ENCODE measurements around the gene DCAKD.

The DCAKD gene

DNA sequence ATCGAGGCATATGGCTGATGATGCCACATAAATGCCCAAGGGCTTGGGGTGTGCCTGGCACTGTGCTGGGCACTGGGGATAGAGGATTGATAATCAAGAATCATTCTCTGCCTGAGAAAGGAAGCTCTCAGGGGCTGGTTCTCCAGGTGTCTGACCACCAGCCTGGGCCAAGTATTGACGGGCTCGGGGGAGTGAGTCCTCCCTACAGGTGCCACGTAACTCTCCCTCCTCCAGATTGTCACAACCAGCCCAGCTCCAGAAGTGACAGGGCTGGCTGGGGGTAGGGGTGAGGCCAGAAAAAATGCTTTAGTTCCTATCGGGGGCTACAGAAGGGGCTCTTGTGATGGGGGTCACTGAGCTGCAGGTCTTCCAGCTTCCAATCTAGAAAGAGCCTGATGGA lies 72.6 kb downstream of the DCAKD start:
- ATAC-seq, result no peak

DNA sequence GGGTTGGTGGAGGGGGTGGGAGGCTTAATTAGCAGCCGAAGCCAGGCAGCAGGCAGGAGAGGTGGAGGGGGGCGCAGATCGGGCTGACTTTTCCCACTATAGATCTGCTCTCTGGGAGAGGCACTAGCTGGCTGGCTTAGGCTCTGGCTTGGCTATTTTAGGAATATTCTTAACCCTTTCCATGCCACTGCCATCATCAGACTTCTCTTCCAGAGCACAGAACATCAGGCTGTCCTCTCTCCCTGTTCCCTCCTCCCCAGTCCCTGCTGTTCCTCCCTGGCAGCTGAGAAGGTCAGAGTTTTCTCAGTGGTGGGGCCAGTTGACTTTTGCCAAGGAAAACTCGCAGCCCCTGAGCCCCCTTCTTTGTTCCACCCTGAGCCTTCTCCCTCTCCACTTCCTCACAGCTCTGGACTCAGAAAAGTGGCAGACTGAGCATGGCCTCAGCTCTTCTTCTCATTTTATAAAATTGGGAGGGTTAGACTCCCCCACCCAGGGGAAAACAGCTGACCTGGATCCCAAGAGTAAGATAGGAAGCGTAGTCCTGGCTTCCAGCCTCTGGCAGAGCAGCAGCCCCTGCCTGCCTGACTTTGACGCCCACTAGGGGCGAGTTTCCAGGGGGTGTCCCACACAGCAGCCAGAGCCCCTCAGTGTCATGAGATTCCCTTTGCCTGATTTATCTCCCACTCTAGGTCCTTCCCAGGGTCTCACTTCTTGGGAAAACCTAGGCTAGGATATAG lies 73.5 kb downstream of the DCAKD start:
- no peak for ATAC-seq
- TF ChIP-seq, protein P1, sequence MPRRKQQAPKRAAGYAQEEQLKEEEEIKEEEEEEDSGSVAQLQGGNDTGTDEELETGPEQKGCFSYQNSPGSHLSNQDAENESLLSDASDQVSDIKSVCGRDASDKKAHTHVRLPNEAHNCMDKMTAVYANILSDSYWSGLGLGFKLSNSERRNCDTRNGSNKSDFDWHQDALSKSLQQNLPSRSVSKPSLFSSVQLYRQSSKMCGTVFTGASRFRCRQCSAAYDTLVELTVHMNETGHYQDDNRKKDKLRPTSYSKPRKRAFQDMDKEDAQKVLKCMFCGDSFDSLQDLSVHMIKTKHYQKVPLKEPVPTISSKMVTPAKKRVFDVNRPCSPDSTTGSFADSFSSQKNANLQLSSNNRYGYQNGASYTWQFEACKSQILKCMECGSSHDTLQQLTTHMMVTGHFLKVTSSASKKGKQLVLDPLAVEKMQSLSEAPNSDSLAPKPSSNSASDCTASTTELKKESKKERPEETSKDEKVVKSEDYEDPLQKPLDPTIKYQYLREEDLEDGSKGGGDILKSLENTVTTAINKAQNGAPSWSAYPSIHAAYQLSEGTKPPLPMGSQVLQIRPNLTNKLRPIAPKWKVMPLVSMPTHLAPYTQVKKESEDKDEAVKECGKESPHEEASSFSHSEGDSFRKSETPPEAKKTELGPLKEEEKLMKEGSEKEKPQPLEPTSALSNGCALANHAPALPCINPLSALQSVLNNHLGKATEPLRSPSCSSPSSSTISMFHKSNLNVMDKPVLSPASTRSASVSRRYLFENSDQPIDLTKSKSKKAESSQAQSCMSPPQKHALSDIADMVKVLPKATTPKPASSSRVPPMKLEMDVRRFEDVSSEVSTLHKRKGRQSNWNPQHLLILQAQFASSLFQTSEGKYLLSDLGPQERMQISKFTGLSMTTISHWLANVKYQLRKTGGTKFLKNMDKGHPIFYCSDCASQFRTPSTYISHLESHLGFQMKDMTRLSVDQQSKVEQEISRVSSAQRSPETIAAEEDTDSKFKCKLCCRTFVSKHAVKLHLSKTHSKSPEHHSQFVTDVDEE (CRISPR knock-in tag; IDR thresholded peaks at IDR 0.05), result no peak
- TF ChIP-seq, protein P2, sequence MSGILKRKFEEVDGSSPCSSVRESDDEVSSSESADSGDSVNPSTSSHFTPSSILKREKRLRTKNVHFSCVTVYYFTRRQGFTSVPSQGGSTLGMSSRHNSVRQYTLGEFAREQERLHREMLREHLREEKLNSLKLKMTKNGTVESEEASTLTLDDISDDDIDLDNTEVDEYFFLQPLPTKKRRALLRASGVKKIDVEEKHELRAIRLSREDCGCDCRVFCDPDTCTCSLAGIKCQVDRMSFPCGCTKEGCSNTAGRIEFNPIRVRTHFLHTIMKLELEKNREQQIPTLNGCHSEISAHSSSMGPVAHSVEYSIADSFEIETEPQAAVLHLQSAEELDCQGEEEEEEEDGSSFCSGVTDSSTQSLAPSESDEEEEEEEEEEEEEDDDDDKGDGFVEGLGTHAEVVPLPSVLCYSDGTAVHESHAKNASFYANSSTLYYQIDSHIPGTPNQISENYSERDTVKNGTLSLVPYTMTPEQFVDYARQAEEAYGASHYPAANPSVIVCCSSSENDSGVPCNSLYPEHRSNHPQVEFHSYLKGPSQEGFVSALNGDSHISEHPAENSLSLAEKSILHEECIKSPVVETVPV (CRISPR knock-in tag; IDR thresholded peaks at IDR 0.05), result no peak
- TF ChIP-seq TOX (CRISPR knock-in tag; IDR thresholded peaks at IDR 0.05; ENCODE audit: borderline replicate concordance) (no peak), ZFP30 (CRISPR knock-in tag; IDR thresholded peaks at IDR 0.05) (no peak), ZNF565 (CRISPR knock-in tag; conservative IDR thresholded peaks at IDR 0.05; ENCODE audit: low read depth) (no peak), OSR1 (CRISPR knock-in tag; IDR thresholded peaks at IDR 0.05) (no peak), ZC3H10 (CRISPR knock-in tag; IDR thresholded peaks at IDR 0.05) (no peak), ESRRG (CRISPR knock-in tag; IDR thresholded peaks at IDR 0.05) (no peak), ZFP3 (CRISPR knock-in tag; IDR thresholded peaks at IDR 0.05) (no peak), PPARA (CRISPR knock-in tag; IDR thresholded peaks at IDR 0.05; ENCODE audit: borderline replicate concordance) (no peak), GLIS3 (CRISPR knock-in tag; IDR thresholded peaks at IDR 0.05) (no peak), TCF4 (CRISPR knock-in tag; IDR thresholded peaks at IDR 0.05; ENCODE audit: borderline replicate concordance) (no peak), ZNF8 (CRISPR knock-in tag; IDR thresholded peaks at IDR 0.05) (no peak)

More for the DNA sequence above, 72.6 kb downstream of the DCAKD start:
- no peak for TF ChIP-seq ISL1 (CRISPR knock-in tag; IDR thresholded peaks at IDR 0.05)
- no peak for TF ChIP-seq ZNF8 (CRISPR knock-in tag; IDR thresholded peaks at IDR 0.05)

DNA sequence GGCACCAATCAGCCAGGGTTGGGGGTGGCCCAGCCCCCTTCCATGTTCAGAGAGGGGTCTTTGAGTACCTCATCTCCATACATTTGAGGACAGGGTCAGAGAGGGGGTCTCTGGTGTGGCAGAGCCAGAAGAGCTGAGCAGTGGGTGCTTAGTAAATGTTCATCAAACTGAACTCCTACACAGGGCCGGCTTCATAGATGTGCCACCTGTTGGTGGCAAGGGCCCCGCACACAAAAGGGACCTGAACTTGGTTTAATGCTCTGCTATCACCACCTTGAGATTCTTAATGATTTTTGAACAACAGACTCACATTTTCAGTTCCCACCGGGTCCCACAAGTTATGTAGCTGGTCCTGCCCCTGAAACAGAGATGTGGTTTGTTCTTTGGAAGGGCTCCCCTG lies 74.4 kb downstream of the DCAKD start:
- ATAC-seq, result no peak
- TF ChIP-seq ZFP3 (CRISPR knock-in tag; IDR thresholded peaks at IDR 0.05) (peak; percentile 78; the same call in 1 of the 2 replicates), ZC3H10 (CRISPR knock-in tag; IDR thresholded peaks at IDR 0.05) (no peak)

DNA sequence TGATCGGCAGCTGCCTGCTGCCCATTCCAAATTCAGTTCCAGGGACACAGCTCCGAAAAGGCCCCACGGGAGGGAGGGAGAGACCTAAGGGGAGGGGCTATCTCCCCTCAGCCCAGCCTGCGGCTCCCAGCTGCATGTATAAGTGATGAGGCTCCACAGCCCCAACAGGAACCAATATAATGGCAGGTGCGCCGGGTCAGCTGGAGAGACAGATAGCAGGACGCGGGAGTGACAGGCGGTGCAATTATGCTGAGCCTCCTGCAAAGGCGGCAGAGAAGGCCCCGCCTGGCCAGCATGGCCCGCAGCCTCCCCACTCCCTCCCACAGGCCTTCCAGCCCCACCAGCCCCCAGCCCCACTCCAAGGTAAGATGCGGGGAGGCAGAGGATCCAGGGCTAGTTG lies 75.2 kb downstream of the DCAKD start:
- no peak for ATAC-seq
- TF ChIP-seq SNAI2 (CRISPR knock-in tag; IDR thresholded peaks at IDR 0.05) (no peak), GLIS3 (CRISPR knock-in tag; IDR thresholded peaks at IDR 0.05) (no peak), ZNF8 (CRISPR knock-in tag; IDR thresholded peaks at IDR 0.05) (no peak), RARB (CRISPR knock-in tag; IDR thresholded peaks at IDR 0.05) (no peak), OSR1 (CRISPR knock-in tag; IDR thresholded peaks at IDR 0.05) (no peak), ZFP3 (CRISPR knock-in tag; IDR thresholded peaks at IDR 0.05) (no peak), ZFP30 (CRISPR knock-in tag; IDR thresholded peaks at IDR 0.05) (no peak)
- TF ChIP-seq, protein P3, sequence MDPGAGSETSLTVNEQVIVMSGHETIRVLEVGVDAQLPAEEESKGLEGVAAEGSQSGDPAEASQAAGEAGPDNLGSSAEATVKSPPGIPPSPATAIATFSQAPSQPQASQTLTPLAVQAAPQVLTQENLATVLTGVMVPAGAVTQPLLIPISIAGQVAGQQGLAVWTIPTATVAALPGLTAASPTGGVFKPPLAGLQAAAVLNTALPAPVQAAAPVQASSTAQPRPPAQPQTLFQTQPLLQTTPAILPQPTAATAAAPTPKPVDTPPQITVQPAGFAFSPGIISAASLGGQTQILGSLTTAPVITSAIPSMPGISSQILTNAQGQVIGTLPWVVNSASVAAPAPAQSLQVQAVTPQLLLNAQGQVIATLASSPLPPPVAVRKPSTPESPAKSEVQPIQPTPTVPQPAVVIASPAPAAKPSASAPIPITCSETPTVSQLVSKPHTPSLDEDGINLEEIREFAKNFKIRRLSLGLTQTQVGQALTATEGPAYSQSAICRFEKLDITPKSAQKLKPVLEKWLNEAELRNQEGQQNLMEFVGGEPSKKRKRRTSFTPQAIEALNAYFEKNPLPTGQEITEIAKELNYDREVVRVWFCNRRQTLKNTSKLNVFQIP (CRISPR knock-in tag; IDR thresholded peaks at IDR 0.05; ENCODE audit: borderline replicate concordance, low read depth), result no peak
- TF ChIP-seq, protein P4, sequence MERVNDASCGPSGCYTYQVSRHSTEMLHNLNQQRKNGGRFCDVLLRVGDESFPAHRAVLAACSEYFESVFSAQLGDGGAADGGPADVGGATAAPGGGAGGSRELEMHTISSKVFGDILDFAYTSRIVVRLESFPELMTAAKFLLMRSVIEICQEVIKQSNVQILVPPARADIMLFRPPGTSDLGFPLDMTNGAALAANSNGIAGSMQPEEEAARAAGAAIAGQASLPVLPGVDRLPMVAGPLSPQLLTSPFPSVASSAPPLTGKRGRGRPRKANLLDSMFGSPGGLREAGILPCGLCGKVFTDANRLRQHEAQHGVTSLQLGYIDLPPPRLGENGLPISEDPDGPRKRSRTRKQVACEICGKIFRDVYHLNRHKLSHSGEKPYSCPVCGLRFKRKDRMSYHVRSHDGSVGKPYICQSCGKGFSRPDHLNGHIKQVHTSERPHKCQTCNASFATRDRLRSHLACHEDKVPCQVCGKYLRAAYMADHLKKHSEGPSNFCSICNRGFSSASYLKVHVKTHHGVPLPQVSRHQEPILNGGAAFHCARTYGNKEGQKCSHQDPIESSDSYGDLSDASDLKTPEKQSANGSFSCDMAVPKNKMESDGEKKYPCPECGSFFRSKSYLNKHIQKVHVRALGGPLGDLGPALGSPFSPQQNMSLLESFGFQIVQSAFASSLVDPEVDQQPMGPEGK (CRISPR knock-in tag; IDR thresholded peaks at IDR 0.05; ENCODE audit: borderline replicate concordance), result no peak
- TF ChIP-seq, protein P5, sequence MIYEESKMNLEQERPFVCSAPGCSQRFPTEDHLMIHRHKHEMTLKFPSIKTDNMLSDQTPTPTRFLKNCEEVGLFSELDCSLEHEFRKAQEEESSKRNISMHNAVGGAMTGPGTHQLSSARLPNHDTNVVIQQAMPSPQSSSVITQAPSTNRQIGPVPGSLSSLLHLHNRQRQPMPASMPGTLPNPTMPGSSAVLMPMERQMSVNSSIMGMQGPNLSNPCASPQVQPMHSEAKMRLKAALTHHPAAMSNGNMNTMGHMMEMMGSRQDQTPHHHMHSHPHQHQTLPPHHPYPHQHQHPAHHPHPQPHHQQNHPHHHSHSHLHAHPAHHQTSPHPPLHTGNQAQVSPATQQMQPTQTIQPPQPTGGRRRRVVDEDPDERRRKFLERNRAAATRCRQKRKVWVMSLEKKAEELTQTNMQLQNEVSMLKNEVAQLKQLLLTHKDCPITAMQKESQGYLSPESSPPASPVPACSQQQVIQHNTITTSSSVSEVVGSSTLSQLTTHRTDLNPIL (CRISPR knock-in tag; IDR thresholded peaks at IDR 0.05; ENCODE audit: low read depth), result no peak

All from SK-N-SH treated with all-trans-retinoic acid at 6 μM for 48 hours (cell line).